GM18951 (cell line): ENCODE measurements around the gene SP3.

Source experiments
- POLR2A ChIP-seq: IDR thresholded peaks from 4 replicates; pipeline ENCODE4 v1.6.1; 2011; ENCODE audit warnings: mild to moderate bottlenecking; ENCODE audit not compliant: insufficient read length, insufficient read depth; ENCODE audit errors: extremely low read depth
- in situ Hi-C: fragments of 300-500 bp; cut with MboI; formaldehyde crosslinking; loops from one replicate; pipeline ENCODE4 v1.12.0; 2022; ENCODE audit warnings: low sequenced_read_pairs, mixed read lengths, inconsistent platforms; ENCODE audit not compliant: unreplicated experiment

Gene SP3

DNA sequence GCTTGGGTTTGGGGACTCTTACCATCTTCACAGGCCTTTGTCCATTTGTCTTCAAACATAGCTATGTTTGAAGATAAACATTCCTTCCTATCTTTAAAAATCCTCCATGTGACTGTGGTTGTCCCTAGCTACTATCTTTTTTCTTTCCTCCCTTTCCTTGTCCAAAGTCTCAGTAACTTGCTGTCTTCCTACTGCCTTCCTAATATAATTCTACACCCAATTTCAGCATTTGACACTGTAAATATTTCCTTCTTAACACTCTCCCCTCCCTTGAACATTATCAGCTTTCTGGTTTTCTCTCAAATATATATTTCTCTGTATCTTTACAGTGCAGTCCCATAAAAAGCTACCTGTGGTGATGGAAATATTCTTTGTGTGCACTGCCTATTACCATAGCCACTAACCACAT is 5.3 kb upstream of the SP3 start:
- TF ChIP-seq POLR2A = no peak
- in situ Hi-C loops = no loop called here

DNA sequence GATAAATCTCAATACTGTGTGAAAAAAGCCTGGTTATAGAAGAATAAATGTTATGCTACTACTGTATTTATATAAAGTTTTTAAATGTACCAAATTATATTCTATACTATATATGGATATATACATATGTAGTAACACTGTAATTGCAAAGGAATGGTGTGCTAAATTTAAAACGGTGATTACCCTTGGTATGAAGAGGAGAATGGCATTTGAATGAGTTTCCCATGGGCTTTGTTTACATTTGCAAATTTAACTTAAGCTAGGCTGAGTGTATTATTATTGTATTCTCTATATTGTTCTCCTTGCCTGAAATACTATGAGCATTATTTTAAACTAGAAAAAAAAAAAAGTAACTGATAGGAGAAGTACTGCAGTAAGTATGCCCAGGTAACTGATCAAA is 4.7 kb upstream of the SP3 start:
- TF ChIP-seq POLR2A = no peak
- in situ Hi-C loops = no loop called here

- in situ Hi-C loops = no loop called here
- TF ChIP-seq POLR2A = no peak
Observed at GRCh38 chr2:173968551-173968950, 3.4 kb upstream of the SP3 start.

GRCh38 chr2:173966274-173967098 is 1.3 kb upstream of the SP3 start:
- in situ Hi-C loops = no loop called here
- no peak for TF ChIP-seq POLR2A

- in situ Hi-C loops = no loop called here
- peak; percentile 86 for TF ChIP-seq POLR2A
Observed at GRCh38 chr2:173964565-173965371, 405 bp downstream of the SP3 start.

DNA sequence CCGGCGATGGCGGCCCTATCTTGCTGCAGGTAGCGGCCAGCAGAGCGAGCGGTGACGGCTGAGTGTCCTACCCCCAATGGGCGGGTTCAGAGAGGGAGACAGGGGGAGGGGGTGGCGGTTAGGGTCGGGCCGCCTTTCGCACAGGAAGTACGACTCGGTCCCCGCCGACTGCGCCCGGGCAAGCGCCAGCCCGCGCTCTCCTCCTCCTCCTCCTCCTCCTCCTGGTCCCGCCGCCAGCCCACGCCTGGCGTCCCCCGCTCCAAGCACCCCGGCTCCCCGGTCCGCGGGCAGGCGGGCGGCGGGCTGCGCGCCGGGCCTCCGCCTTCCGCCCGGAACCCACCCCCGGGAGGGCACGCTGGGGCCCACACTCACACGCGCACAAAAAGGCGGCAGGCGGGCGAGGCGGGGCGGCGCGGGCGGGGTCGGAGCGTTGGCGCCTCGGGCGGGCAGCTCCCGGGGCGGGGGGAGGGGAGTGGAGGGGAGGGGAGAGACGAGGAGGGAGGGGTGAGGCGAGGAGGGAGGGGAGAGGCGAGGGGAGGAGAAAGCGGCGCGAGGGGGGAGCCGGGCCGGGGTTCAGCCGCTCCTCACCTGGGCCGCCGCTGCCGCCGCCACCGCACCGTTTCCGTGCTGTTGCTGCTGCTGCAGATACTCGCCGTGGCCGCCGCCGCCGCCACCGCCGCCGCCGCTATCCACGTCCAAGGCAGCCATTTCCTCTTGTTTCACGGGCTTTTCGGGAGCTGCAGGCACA is 1.2 kb downstream of the SP3 start:
- in situ Hi-C loops = no loop called here
- TF ChIP-seq POLR2A = peak; percentile 69

GRCh38 chr2:173963323-173963816 is 1.8 kb downstream of the SP3 start:
- no peak for TF ChIP-seq POLR2A
- in situ Hi-C loops = no loop called here

DNA sequence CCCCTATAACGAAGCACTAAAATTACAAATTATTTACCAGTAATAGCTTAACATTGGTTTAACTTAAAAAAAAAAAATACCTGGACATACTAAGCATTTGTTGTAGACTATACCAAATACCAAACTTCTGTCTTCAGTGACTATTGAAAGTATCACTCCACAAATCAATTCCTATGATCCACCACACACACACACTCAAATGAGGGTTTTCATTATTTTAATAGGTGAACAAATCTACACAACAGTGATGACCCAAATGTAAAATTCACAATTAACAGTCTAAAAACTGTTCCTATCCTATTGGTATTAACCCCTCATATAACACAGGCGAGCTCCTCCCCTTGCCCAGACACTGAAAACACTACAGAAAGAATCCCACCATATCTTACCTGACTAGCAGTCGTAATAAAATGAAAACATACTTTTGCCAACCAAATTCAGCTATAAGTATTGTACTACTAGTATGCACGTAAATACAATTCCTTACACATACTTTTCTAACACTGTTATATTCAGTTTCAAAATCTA is 2.5 kb downstream of the SP3 start:
- no peak for TF ChIP-seq POLR2A
- in situ Hi-C loops = no loop called here

DNA sequence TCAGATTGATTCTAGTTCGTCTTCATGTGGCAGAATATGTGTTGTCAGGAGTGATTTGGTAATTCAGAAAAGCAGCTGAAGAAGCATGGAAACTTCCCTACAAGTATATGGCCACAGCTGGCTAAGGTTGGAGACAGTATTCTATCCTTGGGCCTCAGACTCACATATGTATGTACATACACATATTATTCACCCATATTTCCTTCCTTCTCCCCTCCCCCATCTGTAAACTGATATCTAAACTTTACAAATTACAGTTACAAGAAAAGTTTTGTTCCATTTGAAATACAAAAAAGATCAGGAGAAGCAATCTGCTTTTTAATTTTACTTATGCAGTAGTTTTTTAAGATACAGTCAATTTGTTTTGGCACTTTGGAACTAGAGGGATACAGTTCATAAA is 3.1 kb downstream of the SP3 start:
- TF ChIP-seq POLR2A = no peak
- in situ Hi-C loops = no loop called here

GRCh38 chr2:173961346-173961705 is 3.8 kb downstream of the SP3 start:
- no peak for TF ChIP-seq POLR2A

GRCh38 chr2:173959909-173960308 is 5.3 kb downstream of the SP3 start:
- in situ Hi-C loops = no loop called here
- TF ChIP-seq POLR2A = no peak

More at GRCh38 chr2:173961346-173961705, 3.8 kb downstream of the SP3 start:
- in situ Hi-C loops = no loop called here

GRCh38 chr2:173959358-173959884 is 5.8 kb downstream of the SP3 start:
- in situ Hi-C loops = no loop called here
- TF ChIP-seq POLR2A = no peak

GRCh38 chr2:173958198-173958846 is 6.9 kb downstream of the SP3 start:
- no peak for TF ChIP-seq POLR2A
- in situ Hi-C loops = no loop called here

DNA sequence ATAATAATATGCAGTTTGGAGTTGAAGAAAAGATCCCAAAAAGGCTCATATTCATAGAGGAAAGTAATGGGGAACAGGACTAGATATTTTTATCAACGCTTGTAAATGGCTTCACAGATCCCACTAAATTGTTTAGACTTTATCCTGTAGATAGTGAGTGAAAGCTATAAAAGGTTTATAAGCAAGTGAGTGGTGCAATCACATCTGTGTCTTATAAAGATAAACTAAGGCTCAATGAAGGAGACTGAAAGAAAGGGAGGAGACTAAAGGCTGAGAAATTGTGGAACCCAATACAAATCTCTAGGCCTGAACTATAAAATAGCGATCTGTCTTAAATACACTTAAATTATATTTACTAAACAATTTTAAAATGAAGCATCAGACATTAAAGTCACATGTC is 7.7 kb downstream of the SP3 start:
- in situ Hi-C loops = no loop called here
- no peak for TF ChIP-seq POLR2A
